T follicular helper cell (primary cell): Measurements from ENCODE around the gene NOX4.

Experiments used
- DNase-seq: peaks from one replicate; pipeline ENCODE4 v3.0.0-alpha.2; 2020; ENCODE audit warnings: low read depth
- total RNA-seq, 2 experiments: gene quantifications; one replicate each; lab custom pipeline; 2026; lab: John Stamatoyannopoulos, UW

NOX4 gene
- total RNA-seq: 0 reads per million in 2 experiments

GRCh38 chr11:89490981-89491690 lies at the start of gene NOX4:
TSS of gene NOX4 (minus strand) at chr11:89491375. CDS start at chr11:89491246, 129 bp downstream.
- DNase-seq: no peak

DNA sequence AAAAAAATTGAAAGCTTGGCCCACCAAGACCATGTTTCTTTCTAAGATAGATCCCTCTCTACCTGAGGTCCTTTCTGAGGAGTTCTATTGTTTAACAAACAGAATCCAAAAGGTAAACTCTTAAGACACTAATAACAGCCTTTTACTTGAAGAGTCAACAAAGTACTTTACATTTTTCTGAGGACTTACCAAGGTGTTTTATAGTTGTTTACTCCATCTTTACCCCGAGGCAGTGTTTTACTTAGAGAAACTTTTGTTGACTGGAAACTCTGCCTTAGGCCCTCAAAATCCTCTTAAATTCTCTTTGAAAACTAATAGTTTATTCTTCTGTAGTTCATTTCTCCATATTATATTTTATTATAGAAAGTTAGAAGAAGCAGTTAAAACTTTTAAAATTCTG lies 49.7 kb upstream of the NOX4 start:
- DNase-seq: no peak

- DNase-seq: no peak
Observed at GRCh38 chr11:89537936-89538335, 46.8 kb upstream of the NOX4 start.

DNA sequence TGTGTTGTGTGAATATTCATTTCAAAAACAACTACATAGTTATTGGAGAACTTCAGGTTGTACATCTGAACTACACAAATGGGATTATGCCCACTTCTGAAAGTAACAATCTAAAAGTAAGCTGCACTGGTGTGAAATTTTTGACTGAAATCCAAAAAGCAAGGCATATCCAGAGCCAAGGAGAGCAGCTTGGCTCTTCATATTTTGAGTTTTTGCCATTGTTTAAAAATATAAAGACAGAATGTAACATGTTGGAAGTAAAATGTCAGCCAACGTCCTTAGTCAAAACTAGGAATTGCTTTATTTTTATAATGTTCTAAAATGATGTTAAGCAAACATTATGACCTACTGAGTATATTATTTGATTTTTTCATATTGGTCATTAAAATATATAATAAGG lies 45.8 kb upstream of the NOX4 start:
- DNase-seq: no peak

- DNase-seq: no peak
Observed at GRCh38 chr11:89535221-89535620, 44.0 kb upstream of the NOX4 start.

DNA sequence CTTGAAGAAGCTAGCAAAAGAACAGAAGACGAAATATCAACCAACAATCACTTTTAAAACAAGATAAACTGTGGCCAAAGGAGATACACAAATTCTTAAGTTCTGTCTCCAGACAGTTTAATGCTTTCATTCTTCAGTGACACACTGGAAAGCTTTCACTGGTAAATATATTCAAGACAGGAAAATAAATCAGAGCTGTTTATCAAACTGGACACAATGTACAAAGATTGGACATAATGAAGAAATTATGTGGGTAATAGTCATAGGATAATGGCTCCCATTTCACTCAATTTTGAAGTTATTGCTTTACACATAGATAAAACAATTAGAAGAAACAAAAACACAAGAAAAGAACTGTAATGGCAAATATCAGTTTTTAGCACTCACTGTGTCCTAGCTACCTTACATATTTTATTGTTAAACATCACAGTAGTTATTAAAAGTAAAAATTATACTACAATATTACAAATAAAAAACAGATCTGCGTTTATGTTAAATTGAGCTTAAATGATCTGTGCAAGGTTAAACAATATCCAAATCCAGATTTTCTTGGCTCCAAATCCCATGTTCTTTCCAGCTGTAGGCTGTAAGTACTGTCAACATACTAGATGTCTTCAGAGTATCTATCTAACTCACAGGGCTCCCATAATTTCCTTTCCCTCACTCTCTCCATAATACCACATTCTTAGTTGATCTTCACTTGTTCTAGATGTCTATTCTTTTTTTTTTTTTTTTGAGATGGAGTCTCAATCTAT lies 38.6 kb upstream of the NOX4 start:
- DNase-seq: no peak

DNA sequence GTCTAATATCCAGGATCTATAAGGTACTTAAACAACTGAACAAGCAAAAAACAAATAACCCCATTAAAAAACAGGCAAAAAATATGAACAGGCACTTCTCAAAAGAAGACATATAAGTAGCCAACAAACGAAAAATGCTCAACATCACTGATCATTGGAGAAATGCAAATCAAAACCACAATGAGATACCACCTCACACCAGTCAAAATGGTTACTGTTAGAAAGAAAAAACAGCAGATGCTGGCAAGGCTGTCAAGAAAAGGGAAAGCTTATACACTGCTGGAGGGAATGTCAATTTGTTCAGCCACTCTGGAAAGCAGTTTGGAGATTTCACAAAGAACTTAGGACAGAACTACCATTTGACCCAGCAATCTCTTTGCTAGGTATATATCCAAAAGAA lies 30.6 kb upstream of the NOX4 start:
- no peak for DNase-seq

- DNase-seq: no peak
Observed at GRCh38 chr11:89521294-89521693, 30.1 kb upstream of the NOX4 start.

DNA sequence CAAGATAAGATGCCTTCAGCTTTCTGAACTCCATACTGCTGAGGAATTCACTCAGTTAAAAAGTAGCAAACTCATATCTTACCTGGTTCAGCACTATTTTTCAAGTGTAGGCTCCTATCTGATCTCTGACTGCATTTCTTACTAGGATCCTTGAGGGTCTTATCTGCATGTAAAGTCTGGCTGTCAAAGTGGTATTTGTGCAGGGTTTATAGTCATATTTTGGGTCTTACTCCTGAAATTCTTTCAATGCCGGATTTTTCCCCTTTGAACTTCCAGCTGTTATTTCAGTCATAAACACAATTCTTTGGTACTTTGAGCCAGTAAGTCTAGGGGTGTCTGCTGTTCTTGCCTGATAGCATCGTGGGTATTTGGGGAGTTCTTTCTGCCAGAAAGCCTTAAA lies 25.3 kb upstream of the NOX4 start:
- no peak for DNase-seq

- DNase-seq: no peak
Observed at GRCh38 chr11:89508544-89508943, 17.4 kb upstream of the NOX4 start.

DNA sequence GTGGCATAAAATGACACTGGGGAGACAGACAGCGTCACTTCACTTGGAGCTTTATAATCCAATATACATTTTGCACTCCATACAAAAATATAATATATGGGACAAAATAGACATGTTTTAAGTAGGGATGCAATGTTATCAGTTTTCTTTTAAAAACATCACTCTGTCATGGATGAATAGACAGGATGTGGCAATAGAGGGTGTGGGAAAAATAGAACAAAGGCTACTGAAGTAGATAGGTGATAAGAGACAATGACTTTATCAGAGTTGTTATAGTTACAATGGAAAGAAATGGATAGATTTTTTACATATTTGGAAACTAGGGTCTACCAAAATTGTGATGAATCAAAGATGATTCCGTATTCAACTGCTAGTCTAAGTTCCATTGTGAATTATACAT lies 13.1 kb upstream of the NOX4 start:
- no peak for DNase-seq

GRCh38 chr11:89503422-89503821 lies 12.2 kb upstream of the NOX4 start:
- no peak for DNase-seq

GRCh38 chr11:89502301-89502700 lies 11.1 kb upstream of the NOX4 start:
- no peak for DNase-seq

DNA sequence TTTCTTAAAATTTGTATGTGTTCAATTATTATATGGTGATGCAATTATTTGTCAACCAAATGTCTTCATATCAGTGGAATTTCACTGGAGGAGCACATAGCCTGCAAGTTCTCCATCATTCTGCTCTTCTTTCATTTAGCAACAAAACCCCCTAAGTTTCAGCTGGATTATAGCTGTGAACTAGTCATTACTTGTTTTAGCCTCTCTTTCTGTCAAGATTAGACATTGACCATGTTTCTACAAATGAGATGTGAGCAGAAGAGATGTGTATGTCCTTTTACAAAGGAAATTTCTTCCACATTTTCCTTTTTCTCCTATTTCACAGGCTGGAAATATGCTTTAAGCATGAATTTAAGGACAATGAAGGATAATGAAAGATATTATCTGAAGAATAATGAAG lies 9.2 kb upstream of the NOX4 start:
- DNase-seq: no peak

DNA sequence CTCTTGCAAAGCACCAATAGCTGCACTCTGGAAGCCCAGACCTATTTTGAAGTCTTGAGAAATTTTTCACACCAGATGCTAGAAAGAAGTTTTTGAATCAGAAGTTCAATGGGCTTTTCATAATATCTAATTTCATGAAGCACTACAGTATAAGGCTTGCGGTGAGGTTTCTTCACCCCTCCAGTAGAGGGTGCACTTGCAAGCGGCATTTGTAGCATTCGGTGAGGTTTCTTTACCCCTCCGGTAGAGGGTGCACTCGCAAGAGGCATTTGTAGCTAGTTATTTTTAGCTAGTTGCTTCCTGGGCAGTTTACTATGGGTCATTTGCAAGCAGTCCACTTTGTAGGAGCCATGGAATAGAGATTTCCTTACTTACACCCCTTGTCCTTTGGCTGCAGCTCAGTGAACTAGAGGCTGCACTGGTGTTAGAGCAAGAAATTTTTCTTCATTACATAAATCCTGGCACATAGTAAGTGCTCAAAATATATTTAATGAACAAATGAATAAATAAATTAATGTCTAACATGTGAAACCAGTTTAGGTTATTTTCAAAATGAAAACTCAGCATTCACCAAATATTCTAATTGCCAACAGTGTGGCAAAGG lies 7.8 kb upstream of the NOX4 start:
- no peak for DNase-seq

DNA sequence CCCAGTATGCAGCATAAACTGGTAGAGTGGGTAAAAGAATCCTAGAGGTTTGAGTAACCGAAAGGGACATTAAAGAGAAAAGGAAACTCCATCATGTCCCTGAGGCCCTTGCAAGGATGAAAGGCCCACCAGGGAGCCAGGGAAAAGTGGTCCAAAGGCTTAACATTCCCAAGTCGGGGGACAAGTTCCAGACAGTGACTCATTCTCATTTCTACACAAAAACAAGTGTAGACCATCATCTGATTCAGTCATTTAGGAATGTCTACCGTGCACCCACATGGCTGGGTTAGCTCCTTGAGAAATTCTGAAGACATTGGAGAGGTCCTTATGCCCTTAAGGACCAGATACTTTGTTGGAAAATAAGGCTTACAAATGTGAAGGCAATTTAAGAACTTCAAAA lies 4.8 kb upstream of the NOX4 start:
- DNase-seq: no peak

GRCh38 chr11:89493431-89493830 lies 2.3 kb upstream of the NOX4 start:
- DNase-seq: no peak

GRCh38 chr11:89490602-89490980 lies 584 bp downstream of the NOX4 start:
- no peak for DNase-seq

DNA sequence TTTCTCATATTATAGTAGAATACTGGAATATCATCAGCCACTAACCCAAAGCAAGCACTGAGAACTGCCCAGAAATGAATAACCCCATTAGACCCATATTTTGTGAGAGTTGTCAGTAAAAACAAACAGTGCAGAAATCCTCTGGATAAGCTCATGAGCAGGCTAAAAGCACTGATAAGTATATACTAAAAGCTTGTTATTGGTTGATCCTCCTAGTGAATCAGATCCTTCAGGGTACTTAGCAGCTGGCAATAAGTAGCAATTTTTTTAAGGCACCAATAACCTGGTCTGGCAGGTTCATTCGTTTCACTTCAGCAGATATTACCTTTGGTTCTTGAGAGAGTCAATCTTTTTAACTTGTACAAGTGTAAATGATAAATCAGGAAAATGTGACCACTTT lies 1.2 kb downstream of the NOX4 start:
- no peak for DNase-seq

GRCh38 chr11:89487016-89487415 lies 4.2 kb downstream of the NOX4 start:
- no peak for DNase-seq

GRCh38 chr11:89484896-89485295 lies 6.3 kb downstream of the NOX4 start:
- no peak for DNase-seq

DNA sequence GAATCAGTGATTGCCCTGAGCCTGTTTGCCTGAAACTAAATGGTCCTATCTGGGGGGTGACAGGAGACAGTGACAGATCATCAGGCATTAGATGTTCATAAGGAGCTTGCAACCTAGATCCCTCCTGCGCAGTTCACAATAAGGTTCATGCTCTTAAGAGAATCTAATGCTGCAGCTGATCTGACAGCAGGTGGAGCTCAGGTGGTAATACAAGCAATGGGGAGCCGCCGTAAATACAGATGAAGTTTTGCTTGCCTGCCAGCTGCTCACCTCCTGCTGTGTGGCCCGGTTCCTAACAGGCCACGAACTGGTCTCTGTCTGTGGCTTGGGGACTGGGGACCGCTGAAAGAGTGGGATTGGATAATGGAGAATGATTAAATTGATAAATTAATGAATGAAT lies 14.0 kb downstream of the NOX4 start:
- no peak for DNase-seq

DNA sequence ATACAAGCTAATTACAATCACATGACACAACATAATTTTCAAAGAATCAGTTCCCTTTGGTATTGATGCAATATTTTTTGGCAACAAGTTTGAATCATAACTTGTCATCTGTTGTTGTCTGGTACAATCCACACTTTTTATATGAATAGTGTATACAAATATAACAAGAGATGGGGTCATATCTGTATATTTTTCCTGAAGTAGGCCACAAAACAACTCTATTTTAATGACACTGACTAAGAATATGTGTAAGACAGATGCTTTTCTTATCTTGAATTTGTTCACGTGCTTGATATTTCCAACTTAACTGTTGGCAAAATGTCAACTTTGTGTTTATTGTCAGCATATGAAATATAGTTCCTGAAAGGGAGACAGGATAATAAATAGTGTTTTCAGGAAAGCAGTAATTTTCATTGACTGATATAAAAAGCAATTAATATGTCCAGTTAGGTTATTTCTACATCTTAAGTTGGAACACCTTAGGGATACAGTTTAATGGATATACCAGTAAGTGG lies 27.9 kb downstream of the NOX4 start:
- no peak for DNase-seq
